COLO668 (cell line): Measurements from ENCODE around the gene DKKL1.
"Not testable (repeated sequence)": the region's sequence is repeated elsewhere in the genome, so short reads cannot be mapped to it uniquely, and the experiment has no call there.

Experiments
- DNase-seq: peaks from one replicate; lab custom pipeline; 2025; ENCODE audit not compliant: unreplicated experiment; lab: John Stamatoyannopoulos, UW

Gene DKKL1

GRCh38 chr19:49363268-49364082 is at the start of gene DKKL1:
DKKL1 (plus strand) TSS chr19:49363877; CDS start chr19:49363999, 122 bp downstream.
- DNase-seq = peak; percentile 8

GRCh38 chr19:49315111-49315510 is 48.6 kb upstream of the DKKL1 start:
- no peak for DNase-seq

- DNase-seq = no peak
Observed at GRCh38 chr19:49316284-49316683, 47.4 kb upstream of the DKKL1 start.

GRCh38 chr19:49318296-49318695 is 45.4 kb upstream of the DKKL1 start:
- no peak for DNase-seq

GRCh38 chr19:49324801-49325576 is 38.7 kb upstream of the DKKL1 start, which contains the start of gene SLC6A16:
SLC6A16 (minus strand) TSS chr19:49325191; CDS start chr19:49311347, 13,844 bp downstream.
- no peak for DNase-seq

- DNase-seq = not testable (repeated sequence)
Observed at GRCh38 chr19:49325756-49326155, 37.9 kb upstream of the DKKL1 start.

- no peak for DNase-seq
Observed at GRCh38 chr19:49326165-49326704, 37.4 kb upstream of the DKKL1 start.

- no peak for DNase-seq
Observed at GRCh38 chr19:49327878-49328544, 35.7 kb upstream of the DKKL1 start.

- no peak for DNase-seq
Observed at GRCh38 chr19:49328741-49329140, 34.9 kb upstream of the DKKL1 start.

- not testable (repeated sequence) for DNase-seq
Observed at GRCh38 chr19:49331187-49331586, 32.5 kb upstream of the DKKL1 start.

- no peak for DNase-seq
Observed at GRCh38 chr19:49331616-49332055, 32.0 kb upstream of the DKKL1 start.

GRCh38 chr19:49332691-49333417 is 30.8 kb upstream of the DKKL1 start:
- DNase-seq = not testable (repeated sequence)

- DNase-seq = no peak
Observed at GRCh38 chr19:49333418-49333805, 30.3 kb upstream of the DKKL1 start.

GRCh38 chr19:49333811-49334288 is 29.8 kb upstream of the DKKL1 start:
- no peak for DNase-seq

- no peak for DNase-seq
Observed at GRCh38 chr19:49335071-49335783, 28.4 kb upstream of the DKKL1 start, which contains the start of gene CD37. CD37 (plus strand) TSS chr19:49335406; CDS start chr19:49335541, 135 bp downstream.

- no peak for DNase-seq
Observed at GRCh38 chr19:49335784-49336481, 27.7 kb upstream of the DKKL1 start.

- DNase-seq = no peak
Observed at GRCh38 chr19:49336482-49337266, 27.0 kb upstream of the DKKL1 start.
